ENCODE measurements around the gene F12. TPM values are rescaled to one million over a fixed set of nuclear protein-coding genes. Genes with fewer than 3 reads are reported as not detected.

F12 gene
- total and polyA plus RNA-seq, 2 donors (not counting 3 experiments of a cell fraction or from before 2014, with no cell fraction given): 1.00 to 1.4 TPM

DNA sequence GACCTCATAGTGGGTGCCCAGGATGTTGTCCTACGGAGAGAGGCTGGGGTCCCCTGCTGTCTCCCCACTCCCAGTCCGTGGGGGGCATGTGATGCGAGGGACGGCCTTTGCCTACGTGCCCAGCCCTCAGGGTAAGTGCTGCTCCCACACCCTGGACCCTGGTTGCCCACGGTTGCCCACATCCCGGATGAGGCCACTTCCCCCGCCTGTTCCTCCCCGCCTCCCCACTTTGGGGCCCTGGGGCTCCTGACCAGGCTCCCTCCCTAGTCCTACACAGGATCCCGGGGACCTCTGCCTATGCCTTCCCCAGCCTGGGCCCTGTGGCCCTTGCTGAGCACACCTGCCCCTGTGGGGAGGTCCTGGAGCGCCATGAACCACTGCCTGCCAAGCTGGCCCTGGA, 23.6 kb downstream of the F12 start:
- FAIRE-seq: no peak
- CTCF ChIA-PET: interaction anchor here (1.1 kb wide), 1 partner anchor 17 kb away, joined by 3 read pairs; no protein-coding TSS in a partner anchor

More for the DNA sequence above, 23.6 kb downstream of the F12 start:
- Histone ChIP-seq H3K9me3 (replicated peaks; ENCODE audit: control insufficient read depth, insufficient read depth, low read length) (no peaks in the 10 kb centered on the region), H3K79me2 (ENCODE audit: control insufficient read depth, insufficient read depth, low read length) (no peaks in the 10 kb centered on the region), H3K4me1 (ENCODE audit: control insufficient read depth, extremely low read depth, insufficient read depth, low read length) (no peaks in the 10 kb centered on the region), H3K4me2 (ENCODE audit: insufficient read depth, low read length) (no peak overlapping the region), H3K27ac (ENCODE audit: insufficient read depth, low read depth, low read length) (no peak overlapping the region), H3K36me3 (ENCODE audit: control insufficient read depth in 2 of 2, extremely low read depth in 1 of 2, insufficient read depth in 2 of 2, low read length in 2 of 2) (no peaks in the 10 kb centered on the region), H2AFZ (ENCODE audit: low read depth, low read length) (no peak overlapping the region), H4K20me1 (replicated peaks; ENCODE audit: control insufficient read depth, extremely low read depth, insufficient read depth, low read length) (no peaks in the 10 kb centered on the region), H3K4me3 (replicated peaks in 1 of 3; ENCODE audit: insufficient read depth in 1 of 3, low read depth in 1 of 3, low read length in 3 of 3) (no peak overlapping the region), H3K9me1 (replicated peaks; ENCODE audit: control insufficient read depth, extremely low read depth, insufficient read depth, low read length) (no peaks in the 10 kb centered on the region), H3K27me3 (ENCODE audit: control insufficient read depth in 2 of 2, insufficient read depth in 2 of 2, low read length in 2 of 2) (peaks cover 0 to 4% of the 10 kb centered on the region in 2 experiments), H3K9ac (replicated peaks; ENCODE audit: extremely low read depth, insufficient read depth, low read length) (no peak overlapping the region)
- no TSS peak for BruUV-seq (replicated peaks)
- POLR2A ChIA-PET: no interaction called here
- TF ChIP-seq, protein P1, sequence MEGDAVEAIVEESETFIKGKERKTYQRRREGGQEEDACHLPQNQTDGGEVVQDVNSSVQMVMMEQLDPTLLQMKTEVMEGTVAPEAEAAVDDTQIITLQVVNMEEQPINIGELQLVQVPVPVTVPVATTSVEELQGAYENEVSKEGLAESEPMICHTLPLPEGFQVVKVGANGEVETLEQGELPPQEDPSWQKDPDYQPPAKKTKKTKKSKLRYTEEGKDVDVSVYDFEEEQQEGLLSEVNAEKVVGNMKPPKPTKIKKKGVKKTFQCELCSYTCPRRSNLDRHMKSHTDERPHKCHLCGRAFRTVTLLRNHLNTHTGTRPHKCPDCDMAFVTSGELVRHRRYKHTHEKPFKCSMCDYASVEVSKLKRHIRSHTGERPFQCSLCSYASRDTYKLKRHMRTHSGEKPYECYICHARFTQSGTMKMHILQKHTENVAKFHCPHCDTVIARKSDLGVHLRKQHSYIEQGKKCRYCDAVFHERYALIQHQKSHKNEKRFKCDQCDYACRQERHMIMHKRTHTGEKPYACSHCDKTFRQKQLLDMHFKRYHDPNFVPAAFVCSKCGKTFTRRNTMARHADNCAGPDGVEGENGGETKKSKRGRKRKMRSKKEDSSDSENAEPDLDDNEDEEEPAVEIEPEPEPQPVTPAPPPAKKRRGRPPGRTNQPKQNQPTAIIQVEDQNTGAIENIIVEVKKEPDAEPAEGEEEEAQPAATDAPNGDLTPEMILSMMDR (IDR thresholded peaks at IDR 0.05; ENCODE audit: extremely low read depth in 1 of 2, insufficient read depth in 1 of 2, low read depth in 1 of 2, low read length in 2 of 2): no peak
- TF ChIP-seq, protein P2, sequence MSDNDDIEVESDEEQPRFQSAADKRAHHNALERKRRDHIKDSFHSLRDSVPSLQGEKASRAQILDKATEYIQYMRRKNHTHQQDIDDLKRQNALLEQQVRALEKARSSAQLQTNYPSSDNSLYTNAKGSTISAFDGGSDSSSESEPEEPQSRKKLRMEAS (IDR thresholded peaks at IDR 0.05; ENCODE audit: insufficient read depth, insufficient read length): no peak
- TF ChIP-seq GATA2 (IDR thresholded peaks at IDR 0.05; ENCODE audit: insufficient read depth, insufficient read length, low read depth, low read length) (no peak), MYC (IDR thresholded peaks at IDR 0.05; ENCODE audit: low read depth, low read length) (no peak), POLR2A (IDR thresholded peaks at IDR 0.05; ENCODE audit: low read depth, low read length) (no peak), JUN (IDR thresholded peaks at IDR 0.05; ENCODE audit: borderline replicate concordance, insufficient read depth, insufficient read length, low read depth) (no peak), FOS (IDR thresholded peaks at IDR 0.05; ENCODE audit: borderline replicate concordance, insufficient read depth, low read length) (no peak), EZH2 (IDR thresholded peaks at IDR 0.05; ENCODE audit: borderline replicate concordance, low read depth, low read length, severe bottlenecking) (no peak), POLR2AphosphoS5 (IDR thresholded peaks at IDR 0.05; ENCODE audit: insufficient read depth, low read depth, low read length) (no peak)
- intact Hi-C loops (cut with micrococcal nuclease) (no loop called here), dilution Hi-C loops (cut with MboI; ENCODE audit: extremely low pct_ligation_motif_present, low sequenced_read_pairs) (no loop called here)
- no peak for DNase-seq (ENCODE audit: low read depth, low spot score)
